Stimulated activated naive CD4-positive, alpha-beta T cell treated with Interleukin-2 at 50 U/mL for 16 hours (primary cell): ENCODE data around the gene LAMB4.

Experiments
- DNase-seq: peaks from one replicate; lab custom pipeline; 2025; lab: John Stamatoyannopoulos, UW

LAMB4 gene

DNA sequence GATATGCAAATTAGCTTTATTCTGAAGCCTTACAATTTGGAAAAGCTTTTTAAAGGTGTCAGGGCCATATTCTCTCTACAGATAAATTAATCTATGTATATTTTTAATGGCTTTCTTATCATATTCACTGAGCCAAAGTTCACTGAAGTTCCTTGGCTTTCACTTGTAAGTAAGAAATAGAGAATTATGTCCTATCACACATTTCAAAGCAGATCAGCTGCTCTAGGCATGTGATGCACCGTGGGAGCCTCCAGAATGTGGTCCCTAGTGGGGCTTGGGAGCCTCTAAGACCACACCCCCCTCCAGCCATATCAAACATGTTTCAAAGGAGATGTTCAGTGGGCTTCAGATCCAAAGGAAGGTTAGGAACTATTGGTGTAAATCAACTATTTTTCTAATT, 51.5 kb downstream of the LAMB4 start:
- no peak for DNase-seq

GRCh38 chr7:108078211-108078673, 51.9 kb downstream of the LAMB4 start:
- no peak for DNase-seq

GRCh38 chr7:108077709-108078108, 52.5 kb downstream of the LAMB4 start:
- DNase-seq, result no peak

GRCh38 chr7:108076156-108076555, 54.0 kb downstream of the LAMB4 start:
- DNase-seq, result no peak

DNA sequence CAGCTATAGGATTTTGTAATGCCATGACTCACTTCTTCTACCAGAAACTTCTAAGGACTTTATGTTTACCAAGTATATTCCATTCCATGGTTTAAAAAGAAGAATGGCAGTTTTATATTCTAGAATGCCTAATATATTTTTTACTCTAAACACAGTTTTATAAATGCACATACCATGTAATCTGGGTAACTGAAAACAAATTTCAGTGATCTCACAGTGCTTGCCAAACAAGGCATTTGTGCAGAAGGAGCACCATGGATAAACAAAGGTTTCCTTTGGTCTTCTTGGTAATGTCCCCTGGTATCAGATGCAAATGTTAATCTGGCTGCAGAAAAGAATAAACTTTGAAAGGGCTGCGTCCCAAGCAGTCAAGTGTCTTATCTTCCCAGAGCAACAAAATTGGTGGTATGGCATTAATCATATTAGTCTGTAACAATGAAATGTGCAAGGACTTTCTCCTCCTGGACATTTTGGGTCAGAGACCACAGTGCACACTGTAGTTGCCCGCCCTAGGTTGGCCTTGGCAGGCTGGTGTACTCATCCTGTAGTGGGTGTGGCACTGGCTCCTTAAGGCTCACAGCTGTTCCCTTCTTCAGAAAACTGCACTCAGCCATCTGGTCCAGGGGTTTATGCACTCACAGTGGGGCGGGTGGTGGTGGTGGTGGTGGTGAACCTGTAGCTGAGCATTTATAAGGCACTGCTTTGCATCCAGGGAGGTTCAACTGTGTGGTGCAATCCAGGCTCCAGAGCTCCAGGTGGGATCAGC, 56.7 kb downstream of the LAMB4 start:
- DNase-seq, result no peak

GRCh38 chr7:108072739-108073138, 57.4 kb downstream of the LAMB4 start:
- no peak for DNase-seq

DNA sequence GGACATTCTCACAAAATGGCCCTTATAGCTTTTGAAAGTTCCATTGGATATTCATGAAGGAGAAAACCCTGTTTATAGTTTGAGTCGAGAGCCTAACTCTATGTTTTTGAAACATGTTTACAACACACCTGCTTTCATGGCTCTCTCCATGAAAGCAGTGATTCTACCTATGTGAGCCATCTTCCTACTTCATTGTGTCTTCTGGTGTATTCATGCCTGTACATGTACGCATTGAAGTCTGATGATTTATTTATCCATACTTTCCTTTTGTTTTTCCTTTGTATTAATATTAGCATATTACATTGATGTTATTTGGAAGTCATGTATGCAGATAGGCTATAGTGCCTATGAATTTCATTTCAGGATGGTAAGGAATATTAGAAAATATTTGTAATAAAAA, 58.0 kb downstream of the LAMB4 start:
- no peak for DNase-seq

DNA sequence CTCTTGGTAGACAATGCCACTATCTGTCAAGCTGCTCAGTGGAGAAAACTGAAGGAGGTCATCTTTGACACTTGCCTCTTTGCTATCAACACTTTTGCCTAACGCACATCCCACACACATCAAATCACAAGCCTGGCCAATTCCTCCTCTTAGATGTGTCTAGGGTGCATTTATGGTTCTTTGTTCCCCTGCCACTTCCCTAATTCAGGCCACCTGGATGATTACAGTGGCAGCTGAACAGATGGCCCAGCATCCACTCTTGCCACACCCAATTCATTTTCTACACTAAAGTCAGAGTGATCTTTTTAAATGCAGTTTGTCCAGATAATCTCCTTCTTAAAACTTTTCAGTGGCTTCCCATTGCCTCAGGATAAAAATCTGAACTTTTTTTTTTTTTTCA, 58.6 kb downstream of the LAMB4 start:
- DNase-seq, result no peak

GRCh38 chr7:108069646-108070045, 60.5 kb downstream of the LAMB4 start:
- no peak for DNase-seq

DNA sequence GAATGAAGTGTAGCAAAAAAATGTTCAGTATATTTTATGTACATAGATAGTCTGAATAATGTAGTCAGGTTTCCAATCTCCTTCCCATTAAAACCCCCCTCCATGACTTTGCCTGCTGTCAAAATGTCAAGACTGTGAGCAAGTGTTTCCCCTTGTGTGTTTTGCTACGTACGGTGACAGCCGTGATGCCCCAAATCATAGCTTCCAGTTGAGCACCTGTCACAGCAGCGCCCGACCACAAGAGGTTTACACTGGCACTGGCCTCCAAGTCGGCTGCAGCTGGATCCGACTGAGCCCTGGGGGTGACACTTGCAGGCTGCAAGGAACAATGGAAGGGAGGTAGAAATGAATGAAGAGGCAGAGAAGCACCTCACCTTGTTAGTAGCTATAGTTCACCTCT, 62.3 kb downstream of the LAMB4 start:
- no peak for DNase-seq

DNA sequence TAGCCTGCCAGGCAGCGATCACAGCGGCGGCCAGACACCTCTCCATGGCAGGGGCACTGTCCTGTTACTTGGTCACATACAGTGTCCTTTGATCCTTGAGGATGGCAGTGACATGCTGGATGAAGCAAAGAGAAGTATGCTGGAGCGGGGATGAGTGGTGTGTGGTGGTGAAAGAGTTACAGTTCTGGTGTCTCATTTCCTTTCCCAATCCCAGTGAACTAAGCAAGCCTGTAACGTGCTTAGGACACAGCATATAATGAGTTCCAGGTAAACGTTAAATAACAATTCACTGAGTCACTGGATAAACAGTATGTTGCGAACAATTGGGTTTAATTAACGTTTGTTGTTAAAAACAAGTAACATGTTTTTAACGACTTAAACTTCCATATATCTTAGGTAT, 63.7 kb downstream of the LAMB4 start:
- DNase-seq, result no peak

GRCh38 chr7:108063520-108063933, 66.6 kb downstream of the LAMB4 start:
- no peak for DNase-seq

GRCh38 chr7:108062250-108063014, 67.7 kb downstream of the LAMB4 start:
- no peak for DNase-seq

GRCh38 chr7:108059526-108059925, 70.6 kb downstream of the LAMB4 start:
- no peak for DNase-seq

DNA sequence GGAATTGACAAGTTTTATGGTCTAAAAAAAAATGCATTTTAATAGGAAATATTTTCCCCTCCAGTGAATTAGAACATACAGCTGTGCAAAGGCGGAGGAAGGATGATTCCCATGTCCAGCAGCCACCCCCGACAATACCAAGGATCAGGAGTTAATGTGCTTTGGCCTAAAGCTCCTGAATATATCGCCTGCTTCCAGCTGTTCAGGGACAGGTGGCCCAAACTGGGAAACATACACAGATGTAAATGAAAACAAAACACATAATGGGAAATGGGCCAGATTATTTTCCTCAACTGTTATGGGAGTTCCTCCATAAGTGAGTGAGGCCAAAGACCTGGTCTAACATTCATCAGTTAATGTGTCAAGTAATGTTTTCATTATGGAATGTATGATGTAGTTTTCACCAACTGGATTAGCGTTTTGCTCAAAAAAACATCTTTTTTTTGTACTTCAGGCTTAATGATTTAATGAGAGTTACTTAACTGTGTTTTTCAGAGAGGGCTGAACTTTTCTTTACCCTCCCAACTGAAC, 72.1 kb downstream of the LAMB4 start:
- DNase-seq, result no peak

GRCh38 chr7:108055611-108056021, 74.5 kb downstream of the LAMB4 start:
- no peak for DNase-seq

DNA sequence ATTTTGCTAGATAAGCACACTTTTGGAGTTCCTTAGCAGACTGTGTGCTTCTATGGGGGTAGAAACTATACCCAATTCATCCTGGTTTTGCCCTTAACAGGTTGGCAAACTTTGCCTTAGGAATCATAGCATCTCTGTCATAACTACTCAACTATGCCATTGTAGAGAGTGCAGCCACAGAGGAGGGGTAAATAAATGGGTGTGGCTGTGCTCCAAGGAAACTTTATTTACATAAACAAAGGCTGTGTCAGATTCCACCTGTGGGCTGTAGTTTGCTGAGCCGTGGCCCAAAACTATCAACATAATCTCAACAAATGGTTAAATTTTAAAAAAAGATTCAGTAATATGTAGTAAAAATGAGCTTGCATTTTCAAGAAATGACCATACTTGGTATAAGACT, 75.6 kb downstream of the LAMB4 start:
- no peak for DNase-seq

DNA sequence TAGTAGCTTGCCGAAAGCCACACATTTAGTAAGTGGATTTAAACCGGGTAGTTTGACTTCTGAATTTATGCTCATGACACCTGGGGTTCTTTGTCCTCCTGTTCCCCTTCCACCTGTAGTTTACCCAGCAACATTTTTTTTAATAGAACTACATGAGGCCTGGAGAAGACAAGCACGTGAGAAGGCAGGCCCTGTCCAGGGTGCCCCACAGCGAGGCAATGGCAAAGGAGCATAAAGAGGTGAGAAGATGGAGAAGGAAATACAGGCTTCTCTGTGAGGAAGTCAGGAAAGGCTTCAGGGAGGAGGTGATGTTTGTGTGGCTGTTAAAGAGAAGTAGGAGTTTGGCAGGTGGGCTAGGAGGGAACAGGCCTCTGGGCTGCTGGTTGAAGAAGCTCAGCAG, 76.9 kb downstream of the LAMB4 start:
- no peak for DNase-seq

- no peak for DNase-seq
Observed at GRCh38 chr7:108051454-108051853, 78.7 kb downstream of the LAMB4 start.

DNA sequence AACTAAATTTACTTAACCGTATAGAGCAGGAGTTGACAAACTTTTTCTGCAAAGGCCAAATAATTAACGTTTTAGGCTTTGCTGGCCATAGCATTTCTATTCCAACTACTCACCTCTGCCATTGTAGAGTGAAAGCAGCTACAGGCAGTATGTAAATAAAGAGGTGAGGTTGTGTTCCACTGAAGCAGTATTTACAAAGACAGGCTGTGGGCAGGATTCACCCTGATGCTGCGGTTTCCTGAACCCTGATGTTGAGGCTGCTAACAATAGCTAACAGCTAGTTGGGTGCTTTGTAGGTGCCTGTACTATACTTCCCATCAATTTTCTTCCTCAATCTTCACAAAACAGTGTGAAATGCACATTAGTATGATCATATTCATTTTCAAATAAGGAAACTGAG, 80.2 kb downstream of the LAMB4 start:
- no peak for DNase-seq

DNA sequence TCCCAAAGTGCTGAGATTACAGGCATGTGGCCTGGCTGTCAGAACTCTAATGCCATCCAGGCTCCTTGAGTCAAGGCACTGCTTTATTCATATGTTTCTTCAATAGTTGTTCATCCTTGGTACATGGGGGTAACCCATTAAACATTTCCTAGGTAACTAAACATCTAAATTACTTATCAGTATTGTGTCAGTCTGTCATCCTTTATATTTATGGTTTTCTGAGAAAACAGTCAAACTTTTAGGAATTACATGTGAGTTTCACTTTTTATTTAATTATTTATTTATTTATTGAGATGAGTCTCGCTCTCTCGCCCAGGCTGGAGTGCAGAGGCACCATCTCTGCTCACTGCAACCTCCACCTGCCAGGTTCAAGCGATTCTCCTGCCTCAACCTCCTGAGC, 81.7 kb downstream of the LAMB4 start:
- DNase-seq, result no peak

GRCh38 chr7:108046952-108047506, 83.1 kb downstream of the LAMB4 start:
- no peak for DNase-seq

GRCh38 chr7:108045669-108046068, 84.5 kb downstream of the LAMB4 start:
- DNase-seq, result no peak
